Measurements from ENCODE around the gene BRSK1. TPM values are rescaled to one million over a fixed set of nuclear protein-coding genes. Genes with fewer than 3 reads are reported as not detected.

BRSK1 gene
- total and polyA plus RNA-seq, 7 donors = 0.14 to 1.1 (median 0.77) TPM

DNA sequence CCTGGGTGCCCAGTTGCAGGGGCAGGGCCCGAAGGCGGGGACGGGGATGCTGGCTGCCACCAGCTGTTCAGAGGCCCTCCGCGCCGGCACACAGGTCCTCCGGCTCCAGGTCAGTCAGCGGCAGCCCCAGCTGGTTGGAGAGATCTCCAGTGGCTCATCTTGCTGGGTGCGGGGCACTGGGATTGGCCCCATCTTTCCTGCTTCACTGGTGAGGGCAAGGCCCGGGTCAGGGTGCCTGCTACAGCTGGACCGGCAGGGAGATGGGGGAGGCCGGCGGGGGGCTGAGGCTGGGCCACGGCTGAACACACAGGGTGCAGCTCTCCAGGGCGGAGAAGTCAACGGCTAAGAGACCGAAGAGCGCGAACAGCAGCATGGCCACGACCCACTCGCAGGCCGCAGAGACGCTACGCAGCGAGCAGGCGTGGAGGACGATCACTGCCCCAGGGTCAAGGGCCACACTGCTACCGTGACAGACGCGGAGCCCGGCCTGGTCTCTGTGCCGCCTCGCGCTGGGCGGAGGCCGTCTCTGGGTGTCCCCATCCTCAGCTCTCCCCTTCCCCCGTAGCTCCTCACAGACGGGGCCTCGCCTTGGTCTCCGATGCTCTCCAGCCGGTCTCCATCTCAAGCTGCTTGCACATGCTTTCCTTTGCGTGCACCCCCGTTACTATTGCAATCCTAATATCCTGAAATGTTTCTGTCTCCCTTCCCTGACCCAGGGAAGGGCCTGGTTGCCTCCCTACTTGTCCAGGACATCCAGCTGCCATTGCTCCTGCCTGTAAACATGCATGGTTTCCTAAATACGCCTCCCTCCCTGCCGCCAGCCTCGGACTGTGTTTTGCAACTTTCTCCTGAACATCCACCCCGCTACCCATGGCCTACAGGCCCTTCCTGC, 29.1 kb downstream of the BRSK1 start:
- Histone ChIP-seq H3K27me3 (ENCODE audit: insufficient read depth in 3 of 3, low read length in 2 of 3) (peaks cover 0 to 4% (median 0%) of the 10 kb centered on the region in 3 donors), H3K27ac (no peak overlapping the region), H3K9me3 (no peaks in the 10 kb centered on the region), H3K4me1 (no peaks in the 10 kb centered on the region), H3K36me3 (ENCODE audit: insufficient read depth in 1 of 2, low read depth in 1 of 2) (no peaks in the 10 kb centered on the region), H3K4me3 (no peak overlapping the region)
- 66 to 76% (median 72%) methylated on average over 47 of the region's 47 CpGs for WGBS, 3 donors
- ATAC-seq = no peak
- intact Hi-C loops (cut with DNase I) = no loop called here
- TF ChIP-seq CTCF (IDR thresholded peaks at IDR 0.05) = no peak
- no peak for DNase-seq

- Histone ChIP-seq H3K4me3 (no peak overlapping the region), H3K27me3 (ENCODE audit: insufficient read depth in 3 of 3, low read length in 2 of 3) (peaks cover 0 to 6% (median 4%) of the 10 kb centered on the region in 3 donors), H3K9me3 (no peaks in the 10 kb centered on the region), H3K4me1 (no peaks in the 10 kb centered on the region), H3K36me3 (ENCODE audit: insufficient read depth in 1 of 2, low read depth in 1 of 2) (no peaks in the 10 kb centered on the region), H3K27ac (no peak overlapping the region)
- TF ChIP-seq CTCF (IDR thresholded peaks at IDR 0.05) = no peak
- ATAC-seq (no peak), DNase-seq (no peak)
- intact Hi-C loops (cut with DNase I) = no loop called here
- 86 to 92% (median 88%) methylated on average over 8 of the region's 8 CpGs for WGBS, 3 donors
Observed at GRCh38 chr19:55314396-55314795, 30.6 kb downstream of the BRSK1 start.

- DNase-seq = no peak
- H3K27me3 ChIP-seq (ENCODE audit: insufficient read depth in 3 of 3, low read length in 2 of 3) = peaks cover 0 to 6% (median 4%) of the 10 kb centered on the region in 3 donors
- H3K9me3 ChIP-seq = no peaks in the 10 kb centered on the region
- H3K4me3 ChIP-seq = no peak overlapping the region
- TF ChIP-seq CTCF (IDR thresholded peaks at IDR 0.05) = no peak
- intact Hi-C loops (cut with DNase I) = no loop called here
- no peak overlapping the region for H3K27ac ChIP-seq
- H3K4me1 ChIP-seq = no peaks in the 10 kb centered on the region
- WGBS, 3 donors = 70 to 80% (median 75%) methylated on average over 13 of the region's 13 CpGs
- no peak for ATAC-seq
- H3K36me3 ChIP-seq (ENCODE audit: insufficient read depth in 1 of 2, low read depth in 1 of 2) = no peaks in the 10 kb centered on the region
Observed at GRCh38 chr19:55315956-55316525, 32.2 kb downstream of the BRSK1 start.

- Histone ChIP-seq H3K9me3 (no peaks in the 10 kb centered on the region), H3K36me3 (ENCODE audit: insufficient read depth in 1 of 2, low read depth in 1 of 2) (no peaks in the 10 kb centered on the region), H3K4me1 (no peaks in the 10 kb centered on the region), H3K27ac (no peak overlapping the region), H3K27me3 (ENCODE audit: insufficient read depth in 3 of 3, low read length in 2 of 3) (peaks cover 0 to 6% (median 4%) of the 10 kb centered on the region in 3 donors), H3K4me3 (no peak overlapping the region)
- TF ChIP-seq CTCF (IDR thresholded peaks at IDR 0.05) = no peak
- no peak for ATAC-seq
- intact Hi-C loops (cut with DNase I) = no loop called here
- 71 to 75% (median 74%) methylated on average over 8 of the region's 8 CpGs for WGBS, 3 donors
- no peak for DNase-seq
Observed at GRCh38 chr19:55316646-55317045, 32.8 kb downstream of the BRSK1 start.
